IPS DF 4.7 (cell line): ENCODE data around the gene PBX3.

Experiments
- DNase-seq: peaks from one replicate; pipeline ENCODE4 v3.0.0-alpha.2; 2013; ENCODE audit warnings: low spot score; ENCODE audit errors: extremely low read depth

PBX3 gene

GRCh38 chr9:125747053-125747764 lies at the start of gene PBX3:
Gene PBX3, plus strand, starts transcription at chr9:125747373.
- DNase-seq: no peak

GRCh38 chr9:125699870-125700269 lies 47.3 kb upstream of the PBX3 start:
- DNase-seq: no peak

- no peak for DNase-seq
Observed at GRCh38 chr9:125700791-125701190, 46.4 kb upstream of the PBX3 start.

- no peak for DNase-seq
Observed at GRCh38 chr9:125701351-125701750, 45.8 kb upstream of the PBX3 start.

GRCh38 chr9:125703662-125704061 lies 43.5 kb upstream of the PBX3 start:
- no peak for DNase-seq

GRCh38 chr9:125705893-125706292 lies 41.3 kb upstream of the PBX3 start:
- no peak for DNase-seq

- DNase-seq: peak; percentile 89
Observed at GRCh38 chr9:125706651-125707471, 40.3 kb upstream of the PBX3 start, which contains the start of gene MAPKAP1. Gene MAPKAP1, minus strand, starts transcription at chr9:125707208. Its CDS starts 34,634 bp downstream, at chr9:125672574.

GRCh38 chr9:125707472-125707804 lies 39.7 kb upstream of the PBX3 start:
- no peak for DNase-seq

GRCh38 chr9:125726456-125727132 lies 20.6 kb upstream of the PBX3 start:
- no peak for DNase-seq

- no peak for DNase-seq
Observed at GRCh38 chr9:125730168-125730567, 17.0 kb upstream of the PBX3 start.

GRCh38 chr9:125732562-125732961 lies 14.6 kb upstream of the PBX3 start:
- no peak for DNase-seq

- no peak for DNase-seq
Observed at GRCh38 chr9:125739436-125739835, 7.7 kb upstream of the PBX3 start.

- no peak for DNase-seq
Observed at GRCh38 chr9:125742657-125743056, 4.5 kb upstream of the PBX3 start.

- DNase-seq: no peak
Observed at GRCh38 chr9:125743682-125744428, 3.3 kb upstream of the PBX3 start.

- no peak for DNase-seq
Observed at GRCh38 chr9:125744616-125745015, 2.6 kb upstream of the PBX3 start.

GRCh38 chr9:125745018-125745417 lies 2.2 kb upstream of the PBX3 start:
- no peak for DNase-seq

GRCh38 chr9:125745682-125746016 lies 1.5 kb upstream of the PBX3 start:
- no peak for DNase-seq

- DNase-seq: peak; percentile 96
Observed at GRCh38 chr9:125746017-125746773, 978 bp upstream of the PBX3 start.

- DNase-seq: no peak
Observed at GRCh38 chr9:125746774-125747052, 460 bp upstream of the PBX3 start.

GRCh38 chr9:125747765-125748445 lies 732 bp downstream of the PBX3 start:
- no peak for DNase-seq
